Neural progenitor cell (in vitro differentiated cells): ENCODE data around the gene PNPT1. TPM values are rescaled to one million over a fixed set of nuclear protein-coding genes. Genes with fewer than 3 reads are reported as not detected.

Experiments used
- DNase-seq: peaks from one replicate; pipeline ENCODE4 v3.0.0-alpha.2; 2016; ENCODE audit warnings: low spot score
- H2AFZ ChIP-seq: fragments of 200-600 bp; sonication (generic); replicated peaks from 2 replicates; pipeline ENCODE4 v1.6.1; 2016; ENCODE audit warnings: antibody characterized with exemption
- H3F3A ChIP-seq: fragments of 200-600 bp; sonication (generic); 2 replicates; pipeline ENCODE4 v1.6.1; 2016; ENCODE audit warnings: antibody characterized with exemption, low read depth
- H3K27ac ChIP-seq: fragments of 200-600 bp; sonication (generic); 2 replicates; pipeline ENCODE4 v1.5.1; 2016; ENCODE audit warnings: mild to moderate bottlenecking
- H3K27me3 ChIP-seq: fragments of 200-600 bp; sonication (generic); 2 replicates; pipeline ENCODE4 v1.6.1; 2016; ENCODE audit warnings: mild to moderate bottlenecking, moderate library complexity
- H3K36me3 ChIP-seq: fragments of 200-600 bp; sonication (generic); 2 replicates; pipeline ENCODE4 v1.5.1; 2016
- H3K4me1 ChIP-seq: fragments of 200-600 bp; sonication (generic); 2 replicates; pipeline ENCODE4 v1.6.1; 2016; ENCODE audit warnings: mixed run types
- H3K4me2 ChIP-seq: fragments of 200-600 bp; sonication (generic); 2 replicates; pipeline ENCODE4 v1.6.1; 2016
- H3K4me3 ChIP-seq: fragments of 200-600 bp; sonication (generic); 2 replicates; pipeline ENCODE4 v1.5.1; 2016
- H3K79me2 ChIP-seq: fragments of 200-600 bp; sonication (generic); 2 replicates; pipeline ENCODE4 v1.6.1; 2016; ENCODE audit warnings: low read depth
- H3K9ac ChIP-seq: fragments of 200-600 bp; sonication (generic); 2 replicates; pipeline ENCODE4 v1.6.1; 2016
- H3K9me3 ChIP-seq: fragments of 200-600 bp; sonication (generic); 2 replicates; pipeline ENCODE4 v1.5.1; 2016; ENCODE audit warnings: low read depth
- H4K20me1 ChIP-seq: fragments of 200-600 bp; sonication (generic); 2 replicates; pipeline ENCODE4 v1.6.1; 2016; ENCODE audit warnings: low read depth
- H3K27ac Mint-ChIP-seq: 3 replicates; pipeline ENCODE4 v1.8.0; 2021; ENCODE audit warnings: mixed read lengths
- H3K27me3 Mint-ChIP-seq: 2 replicates; pipeline ENCODE4 v1.8.0; 2022; ENCODE audit warnings: low read depth, mild to moderate bottlenecking, inconsistent platforms, moderate library complexity, mixed read lengths; ENCODE audit not compliant: insufficient read depth
- H3K36me3 Mint-ChIP-seq: 3 replicates; pipeline ENCODE4 v1.8.0; 2021; ENCODE audit warnings: mixed read lengths
- H3K4me1 Mint-ChIP-seq: 3 replicates; pipeline ENCODE4 v1.8.0; 2021; ENCODE audit warnings: mixed read lengths
- H3K4me3 Mint-ChIP-seq: 3 replicates; pipeline ENCODE4 v1.8.0; 2021; ENCODE audit warnings: mild to moderate bottlenecking, moderate library complexity, mixed read lengths
- H3K9me3 Mint-ChIP-seq: 3 replicates; pipeline ENCODE4 v1.8.0; 2020; ENCODE audit warnings: mixed read lengths
- CTCF ChIP-seq: fragments of 200-600 bp; sonication (generic); IDR thresholded peaks from 2 replicates; pipeline ENCODE4 v1.5.1; 2017; ENCODE audit warnings: antibody characterized with exemption, mild to moderate bottlenecking
- EZH2 ChIP-seq: fragments of 200-600 bp; sonication (generic); IDR thresholded peaks from 2 replicates; pipeline ENCODE4 v1.6.1; 2017; ENCODE audit warnings: antibody characterized with exemption, mild to moderate bottlenecking, moderate library complexity
- EZH2phosphoT487 ChIP-seq: fragments of 200-600 bp; sonication (generic); IDR thresholded peaks from 2 replicates; pipeline ENCODE4 v1.6.1; 2017; ENCODE audit warnings: antibody characterized with exemption
- total RNA-seq: library from RNA; depleted of rRNA; stranded (reverse); fragments of >200 nt; gene quantifications from 2 replicates; pipeline ENCODE4 v1.2.3, GENCODE V29; 2015; ENCODE audit warnings: low replicate concordance

PNPT1 gene
- total RNA-seq, 1 donor from 2014 or later: 33.5 TPM

GRCh38 chr2:55590810-55591440 is 102.7 kb downstream of the PNPT1 start:
- Mint-ChIP-seq H3K4me1 (no peaks in the 10 kb centered on the region), H3K36me3 (no peaks in the 10 kb centered on the region), H3K27ac (no peak overlapping the region), H3K9me3 (no peaks in the 10 kb centered on the region), H3K4me3 (no peak overlapping the region), H3K27me3 (no peaks in the 10 kb centered on the region)
- Histone ChIP-seq H3K27ac (no peak overlapping the region), H3K4me1 (no peaks in the 10 kb centered on the region), H3K4me2 (no peak overlapping the region), H3K79me2 (peaks cover 16% of the 10 kb centered on the region), H4K20me1 (no peaks in the 10 kb centered on the region), H3K36me3 (peaks cover 11% of the 10 kb centered on the region), H3K4me3 (no peak overlapping the region), H3K9ac (no peak overlapping the region), H3K27me3 (no peaks in the 10 kb centered on the region), H2AFZ (no peak overlapping the region), H3K9me3 (no peaks in the 10 kb centered on the region), H3F3A (no peaks in the 10 kb centered on the region)
- TF ChIP-seq EZH2 (no peak), EZH2phosphoT487 (no peak), CTCF (no peak)
- no peak for DNase-seq

DNA sequence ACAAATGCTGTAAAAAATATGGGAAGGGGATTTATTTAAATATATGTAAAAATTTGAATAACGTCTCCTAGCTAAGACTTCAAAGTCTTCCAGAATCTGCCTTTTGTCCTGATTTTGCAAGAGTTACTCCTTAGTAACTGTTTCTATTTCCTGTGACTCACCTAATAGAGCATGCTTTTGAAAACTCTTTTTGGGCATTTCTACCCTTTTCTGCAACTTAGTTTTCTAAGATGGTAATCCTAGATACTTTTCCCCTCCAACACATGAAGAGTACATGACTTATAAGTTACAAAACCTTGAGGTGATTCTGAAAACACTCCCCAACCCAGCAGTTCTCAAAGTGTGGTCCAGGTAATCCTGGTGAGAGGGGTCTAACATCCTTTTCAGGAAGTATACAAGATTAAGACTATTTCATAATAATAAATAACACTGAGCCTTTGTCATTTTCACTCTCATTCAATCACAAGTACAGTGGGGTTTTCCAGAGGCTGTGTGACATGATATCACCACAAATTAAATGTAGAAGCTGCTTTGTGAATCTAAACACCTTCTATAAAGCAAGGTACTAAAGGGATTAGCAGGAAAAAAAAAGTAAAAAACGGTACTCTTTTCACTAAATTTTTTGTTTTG is 108.1 kb downstream of the PNPT1 start:
- Histone ChIP-seq H3K4me2 (no peak overlapping the region), H3K79me2 (peaks cover 8% of the 10 kb centered on the region), H2AFZ (no peak overlapping the region), H3K9ac (no peak overlapping the region), H3F3A (no peaks in the 10 kb centered on the region), H3K27ac (no peak overlapping the region), H4K20me1 (no peaks in the 10 kb centered on the region), H3K36me3 (peaks cover 24% of the 10 kb centered on the region), H3K4me3 (no peak overlapping the region), H3K27me3 (no peaks in the 10 kb centered on the region), H3K4me1 (no peaks in the 10 kb centered on the region), H3K9me3 (no peaks in the 10 kb centered on the region)
- H3K4me1 Mint-ChIP-seq: no peaks in the 10 kb centered on the region
- no peak overlapping the region for H3K27ac Mint-ChIP-seq
- peaks cover 8% of the 10 kb centered on the region for H3K36me3 Mint-ChIP-seq
- no peaks in the 10 kb centered on the region for H3K9me3 Mint-ChIP-seq
- TF ChIP-seq EZH2phosphoT487 (no peak), CTCF (no peak), EZH2 (no peak)
- no peak for DNase-seq
- no peaks in the 10 kb centered on the region for H3K27me3 Mint-ChIP-seq
- no peak overlapping the region for H3K4me3 Mint-ChIP-seq

Other genes with a start within 250 kb of the PNPT1 start
- gene CFAP36, start 174.1 kb downstream of the PNPT1 start, total RNA-seq: 34.4 and 51.2 TPM in 2 replicates
- gene PPP4R3B, start 76.2 kb downstream of the PNPT1 start, total RNA-seq: 44.1 and 71.2 TPM in 2 replicates
- gene EFEMP1, start 229.9 kb upstream of the PNPT1 start, total RNA-seq: 16.1 and 25.5 TPM in 2 replicates